Hepatocyte (in vitro differentiated cells): ENCODE data around the gene AP3S1.

ENCODE experiments used
- CTCF ChIP-seq: fragments of 200-600 bp; sonication (generic); IDR thresholded peaks from 2 replicates; pipeline ENCODE4 v1.5.1; 2016; ENCODE audit warnings: antibody characterized with exemption, mild to moderate bottlenecking; ENCODE audit not compliant: poor library complexity
- EZH2 ChIP-seq: fragments of 200-600 bp; sonication (generic); IDR thresholded peaks from 2 replicates; pipeline ENCODE4 v1.6.1; 2016; ENCODE audit warnings: antibody characterized with exemption, mild to moderate bottlenecking, borderline replicate concordance

GRCh38 chr5:115884704-115885103 is 43.0 kb downstream of the AP3S1 start:
- no peak for TF ChIP-seq CTCF
- TF ChIP-seq EZH2, result no peak
